Measurements from ENCODE around the gene POMGNT2. TPM values are rescaled to one million over a fixed set of nuclear protein-coding genes. Genes with fewer than 3 reads are reported as not detected.

The POMGNT2 gene
- total and polyA plus RNA-seq, 7 donors: 13.2 to 40.3 (median 22.4) TPM

DNA sequence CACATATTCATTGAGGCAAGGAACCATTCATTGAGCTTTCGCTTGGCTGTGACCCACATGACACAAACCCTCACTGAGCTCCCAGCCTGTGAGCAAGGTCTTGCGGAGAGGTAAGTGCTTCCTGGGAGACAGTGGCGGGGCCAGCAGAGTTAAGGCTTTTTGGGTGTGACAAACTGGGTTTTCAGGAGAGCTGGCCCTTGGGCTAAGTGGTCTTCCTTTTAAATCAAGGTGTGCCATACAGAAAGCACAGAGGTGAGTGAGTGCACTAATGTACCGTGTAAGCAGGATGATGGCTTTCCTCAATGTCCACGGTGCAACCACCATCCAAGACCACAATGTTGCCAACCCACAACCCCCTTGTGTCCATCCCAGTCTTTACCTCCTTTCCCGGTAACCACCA lies 28.6 kb downstream of the POMGNT2 start:
- intact Hi-C loops (cut with DNase I): loop anchor here (10.0 kb wide), 1 partner anchor 112 kb away; no protein-coding TSS in a partner anchor
- no peaks in the 10 kb centered on the region for H3K4me1 ChIP-seq
- peaks cover 2 to 32% of the 10 kb centered on the region in 2 donors for H3K36me3 ChIP-seq (ENCODE audit: insufficient read depth in 1 of 2, low read depth in 1 of 2)
- ATAC-seq: no peak
- no peak overlapping the region for H3K4me3 ChIP-seq
- 97 to 99% (median 98%) methylated on average over 6 of the region's 6 CpGs for WGBS, 3 donors
- DNase-seq: no peak
- H3K9me3 ChIP-seq: no peaks in the 10 kb centered on the region
- H3K27ac ChIP-seq: no peak overlapping the region
- TF ChIP-seq, protein P1, sequence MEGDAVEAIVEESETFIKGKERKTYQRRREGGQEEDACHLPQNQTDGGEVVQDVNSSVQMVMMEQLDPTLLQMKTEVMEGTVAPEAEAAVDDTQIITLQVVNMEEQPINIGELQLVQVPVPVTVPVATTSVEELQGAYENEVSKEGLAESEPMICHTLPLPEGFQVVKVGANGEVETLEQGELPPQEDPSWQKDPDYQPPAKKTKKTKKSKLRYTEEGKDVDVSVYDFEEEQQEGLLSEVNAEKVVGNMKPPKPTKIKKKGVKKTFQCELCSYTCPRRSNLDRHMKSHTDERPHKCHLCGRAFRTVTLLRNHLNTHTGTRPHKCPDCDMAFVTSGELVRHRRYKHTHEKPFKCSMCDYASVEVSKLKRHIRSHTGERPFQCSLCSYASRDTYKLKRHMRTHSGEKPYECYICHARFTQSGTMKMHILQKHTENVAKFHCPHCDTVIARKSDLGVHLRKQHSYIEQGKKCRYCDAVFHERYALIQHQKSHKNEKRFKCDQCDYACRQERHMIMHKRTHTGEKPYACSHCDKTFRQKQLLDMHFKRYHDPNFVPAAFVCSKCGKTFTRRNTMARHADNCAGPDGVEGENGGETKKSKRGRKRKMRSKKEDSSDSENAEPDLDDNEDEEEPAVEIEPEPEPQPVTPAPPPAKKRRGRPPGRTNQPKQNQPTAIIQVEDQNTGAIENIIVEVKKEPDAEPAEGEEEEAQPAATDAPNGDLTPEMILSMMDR (IDR thresholded peaks at IDR 0.05): no peak
- H3K27me3 ChIP-seq (ENCODE audit: insufficient read depth in 3 of 3, low read length in 2 of 3): no peaks in the 10 kb centered on the region

DNA sequence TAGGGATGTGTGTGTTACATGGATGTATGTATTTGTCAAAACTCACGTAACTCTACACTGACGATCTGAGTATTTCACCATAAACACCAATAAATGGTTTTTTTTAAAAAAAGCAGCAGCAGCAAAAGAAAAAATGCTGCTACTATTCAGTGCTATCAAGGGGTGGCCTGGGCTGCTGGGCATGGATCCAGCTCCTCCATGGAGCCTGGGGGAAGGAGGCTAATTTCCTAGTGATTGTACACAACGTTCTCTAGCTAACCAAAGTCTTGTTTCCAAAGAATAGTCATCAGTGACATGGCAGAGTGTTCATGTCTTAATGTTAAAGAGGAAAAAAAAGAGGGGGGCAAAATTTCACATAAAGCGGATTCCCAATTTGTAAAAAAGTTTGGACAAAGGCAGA lies 29.0 kb downstream of the POMGNT2 start:
- TF ChIP-seq, protein P1 (IDR thresholded peaks at IDR 0.05): no peak
- Histone ChIP-seq H3K4me1 (no peaks in the 10 kb centered on the region), H3K4me3 (no peak overlapping the region), H3K36me3 (ENCODE audit: insufficient read depth in 1 of 2, low read depth in 1 of 2) (peaks cover 2 to 31% of the 10 kb centered on the region in 2 donors), H3K9me3 (no peaks in the 10 kb centered on the region), H3K27me3 (ENCODE audit: insufficient read depth in 3 of 3, low read length in 2 of 3) (no peaks in the 10 kb centered on the region), H3K27ac (no peak overlapping the region)
- DNase-seq (no peak), ATAC-seq (no peak)
- 82 to 85% (median 83%) methylated on average over 4 of the region's 4 CpGs for WGBS, 3 donors
- intact Hi-C loops (cut with DNase I): loop anchor here (10.0 kb wide), 1 partner anchor 112 kb away; no protein-coding TSS in a partner anchor

DNA sequence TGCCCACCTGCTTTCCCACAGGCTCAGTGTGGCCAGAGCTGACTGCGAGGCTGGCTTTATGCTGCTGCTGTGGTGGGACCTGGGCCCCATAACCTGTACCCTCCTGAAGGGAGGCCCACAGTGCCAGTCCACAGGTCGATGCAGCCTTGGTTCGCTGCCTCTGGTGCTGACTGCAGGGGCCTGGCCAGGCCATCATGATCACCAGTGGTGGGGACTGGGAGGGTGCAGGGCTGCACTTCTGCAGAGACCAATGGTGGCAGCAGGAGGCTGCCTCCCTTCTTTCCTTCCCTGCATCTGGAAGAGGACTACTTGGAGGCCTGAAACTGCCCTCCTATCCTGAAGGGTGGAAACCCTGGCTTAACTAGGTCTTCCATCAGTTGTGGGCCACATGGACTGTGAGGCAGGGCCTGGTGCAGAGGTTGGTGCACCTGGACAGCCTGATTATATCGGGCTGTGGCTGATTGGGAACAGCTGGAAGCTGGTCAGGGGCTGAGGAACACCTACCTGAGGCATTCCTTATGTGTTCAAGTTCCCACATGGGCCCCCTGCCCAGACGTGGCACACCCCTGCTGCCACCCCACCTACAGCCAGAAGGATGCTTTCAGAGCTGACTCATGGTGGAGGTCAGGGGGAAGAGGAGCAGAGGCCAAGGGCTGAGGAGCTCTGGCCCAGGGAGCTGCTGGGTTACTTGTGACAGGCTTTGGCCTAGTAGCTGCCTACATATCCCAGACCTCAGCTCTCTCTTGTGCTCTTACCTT lies 29.8 kb downstream of the POMGNT2 start:
- no peaks in the 10 kb centered on the region for H3K4me1 ChIP-seq
- WGBS, 3 donors: 67 to 79% (median 68%) methylated on average over 5 of the region's 5 CpGs
- no peaks in the 10 kb centered on the region for H3K27me3 ChIP-seq (ENCODE audit: insufficient read depth in 3 of 3, low read length in 2 of 3)
- no peak overlapping the region for H3K4me3 ChIP-seq
- intact Hi-C loops (cut with DNase I): loop anchor here (10.0 kb wide), 1 partner anchor 111 kb away; no protein-coding TSS in a partner anchor
- ATAC-seq (no peak), DNase-seq (no peak)
- TF ChIP-seq, protein P1 (IDR thresholded peaks at IDR 0.05): no peak
- no peaks in the 10 kb centered on the region for H3K9me3 ChIP-seq
- no peak overlapping the region for H3K27ac ChIP-seq
- peaks cover 2 to 28% of the 10 kb centered on the region in 2 donors for H3K36me3 ChIP-seq (ENCODE audit: insufficient read depth in 1 of 2, low read depth in 1 of 2)

DNA sequence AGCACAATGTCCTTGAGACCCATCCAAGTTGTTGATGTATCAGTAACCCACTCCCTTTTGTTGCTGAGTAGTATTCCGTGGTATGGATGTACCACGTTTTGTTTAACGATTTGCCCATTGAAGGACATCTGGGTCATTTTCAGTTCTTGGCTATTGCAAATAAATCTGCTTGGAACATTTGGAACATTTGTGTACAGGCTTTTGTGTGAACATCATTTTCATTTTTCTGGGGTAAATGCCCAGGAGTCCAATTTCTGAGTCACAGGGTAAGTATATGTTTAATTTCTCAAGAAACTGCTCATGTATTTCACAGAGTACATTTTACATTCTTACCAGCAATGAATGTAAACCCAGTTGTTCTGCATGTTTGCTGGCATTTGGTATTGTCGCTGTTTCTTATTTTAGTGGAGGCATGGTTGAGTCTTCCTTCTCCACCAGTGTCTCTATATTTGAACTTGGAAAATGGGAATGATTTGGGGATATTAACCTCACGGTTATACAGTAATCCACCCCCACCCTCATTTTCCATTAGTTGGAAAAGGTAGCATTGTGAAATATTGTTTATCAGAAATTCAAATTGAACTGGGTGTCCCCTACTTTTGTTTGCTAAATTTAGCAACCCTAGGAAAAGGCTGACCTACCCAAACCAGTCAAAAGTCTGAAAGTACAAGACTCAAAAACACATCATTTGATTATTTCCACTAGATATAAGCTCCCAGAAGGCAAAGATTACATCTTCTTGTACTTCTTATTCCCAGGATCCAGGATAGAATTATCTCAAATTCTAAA lies 30.8 kb downstream of the POMGNT2 start:
- no peak for DNase-seq
- no peak for ATAC-seq
- Histone ChIP-seq H3K27ac (no peak overlapping the region), H3K4me1 (no peaks in the 10 kb centered on the region), H3K27me3 (ENCODE audit: insufficient read depth in 3 of 3, low read length in 2 of 3) (no peaks in the 10 kb centered on the region), H3K36me3 (ENCODE audit: insufficient read depth in 1 of 2, low read depth in 1 of 2) (peaks cover 0 to 18% of the 10 kb centered on the region in 2 donors), H3K9me3 (no peaks in the 10 kb centered on the region), H3K4me3 (no peak overlapping the region)
- TF ChIP-seq, protein P1 (IDR thresholded peaks at IDR 0.05): no peak
- intact Hi-C loops (cut with DNase I): loop anchor here (10.0 kb wide), 1 partner anchor 110 kb away; no protein-coding TSS in a partner anchor
- 86 to 92% (median 88%) methylated on average over 5 of the region's 5 CpGs for WGBS, 3 donors
